Brain microvascular endothelial cell (primary cell): ENCODE measurements around the gene EBF3.

Experiments
- DNase-seq: peaks from one replicate; pipeline ENCODE4 v3.0.0-alpha.2; 2020
- H3K27ac ChIP-seq: fragments of 250-450 bp; sonication (Bioruptor Pico); 2 replicates; pipeline ENCODE4 v1.5.1; 2020; ENCODE audit warnings: mild to moderate bottlenecking, moderate library complexity
- H3K27me3 ChIP-seq: fragments of 250-450 bp; sonication (Bioruptor Pico); replicated peaks from 2 replicates; pipeline ENCODE4 v1.5.1; 2020; ENCODE audit warnings: mild to moderate bottlenecking
- H3K36me3 ChIP-seq: fragments of 250-450 bp; sonication (Bioruptor Pico); replicated peaks from 2 replicates; pipeline ENCODE4 v1.5.1; 2020; ENCODE audit warnings: mild to moderate bottlenecking
- H3K4me3 ChIP-seq: 2 replicates; pipeline ENCODE4 v1.5.1; 2011; ENCODE audit warnings: low read depth, mild to moderate bottlenecking, control low read depth, low read length, moderate library complexity
- CTCF ChIP-seq: IDR thresholded peaks from 2 replicates; pipeline ENCODE4 v1.5.1; 2011; ENCODE audit warnings: low read depth, mild to moderate bottlenecking, moderate library complexity, low read length, control low read depth, inconsistent platforms; ENCODE audit errors: missing control alignments
- in situ Hi-C: cut with HindIII; loops from 2 replicates; pipeline ENCODE4 v1.10.0; 2017; ENCODE audit warnings: low sequenced_read_pairs, low pct_ligation_motif_present

EBF3 gene, protein sequence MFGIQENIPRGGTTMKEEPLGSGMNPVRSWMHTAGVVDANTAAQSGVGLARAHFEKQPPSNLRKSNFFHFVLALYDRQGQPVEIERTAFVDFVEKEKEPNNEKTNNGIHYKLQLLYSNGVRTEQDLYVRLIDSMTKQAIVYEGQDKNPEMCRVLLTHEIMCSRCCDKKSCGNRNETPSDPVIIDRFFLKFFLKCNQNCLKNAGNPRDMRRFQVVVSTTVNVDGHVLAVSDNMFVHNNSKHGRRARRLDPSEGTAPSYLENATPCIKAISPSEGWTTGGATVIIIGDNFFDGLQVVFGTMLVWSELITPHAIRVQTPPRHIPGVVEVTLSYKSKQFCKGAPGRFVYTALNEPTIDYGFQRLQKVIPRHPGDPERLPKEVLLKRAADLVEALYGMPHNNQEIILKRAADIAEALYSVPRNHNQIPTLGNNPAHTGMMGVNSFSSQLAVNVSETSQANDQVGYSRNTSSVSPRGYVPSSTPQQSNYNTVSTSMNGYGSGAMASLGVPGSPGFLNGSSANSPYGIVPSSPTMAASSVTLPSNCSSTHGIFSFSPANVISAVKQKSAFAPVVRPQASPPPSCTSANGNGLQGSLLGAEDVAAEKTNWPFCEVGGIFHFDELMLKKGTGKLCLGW

DNA sequence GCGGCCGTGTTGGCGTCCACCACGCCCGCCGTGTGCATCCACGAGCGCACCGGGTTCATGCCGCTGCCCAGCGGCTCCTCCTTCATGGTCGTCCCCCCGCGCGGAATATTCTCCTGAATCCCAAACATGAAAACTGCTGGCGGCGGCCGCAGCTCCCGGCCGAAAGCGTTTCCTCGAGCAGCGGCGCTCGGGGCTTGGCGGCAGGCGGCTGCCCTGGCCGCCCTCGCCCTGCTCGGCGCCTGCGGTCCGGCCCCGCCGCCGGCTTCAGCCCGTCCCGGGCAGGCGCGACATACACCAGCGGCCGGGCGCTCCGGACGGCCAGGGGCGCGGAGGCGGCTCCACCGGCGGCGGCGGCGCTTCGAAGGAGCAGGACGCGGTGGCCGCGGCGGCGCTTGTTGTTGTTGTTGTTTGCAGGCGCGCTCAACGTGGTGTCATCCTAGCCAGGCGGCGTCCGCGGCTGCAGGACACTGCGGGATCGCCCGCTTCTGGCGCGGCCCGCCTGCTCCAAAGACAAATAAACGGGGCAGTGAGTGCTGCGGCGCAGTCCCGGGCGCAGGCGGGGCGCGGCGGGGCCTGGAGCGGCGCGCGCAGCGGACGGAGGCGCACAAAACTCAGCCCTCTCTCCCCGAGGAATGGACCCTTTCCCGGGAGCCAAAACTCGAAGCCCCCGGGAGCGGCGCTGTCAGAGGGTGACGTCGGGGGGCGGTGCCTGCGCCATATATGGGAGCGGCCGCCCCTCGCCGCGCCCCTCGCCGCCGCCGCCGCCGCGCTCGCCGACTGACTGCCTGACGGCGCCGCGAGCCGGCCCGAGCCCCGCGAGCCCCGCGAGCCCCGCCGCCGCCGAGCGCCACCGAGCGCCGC, at the start of gene EBF3:
TSS of gene EBF3 (minus strand) at position 634 of the 861 bp plus-strand sequence. CDS start at position 128, 506 bp downstream.
- TF ChIP-seq CTCF = no peak
- H3K27ac ChIP-seq = no peak within 1 kb of the TSS
- peak; percentile 18 for DNase-seq
- peak within 1 kb of the TSS; percentile 42 for H3K4me3 ChIP-seq
- H3K27me3 ChIP-seq = peaks cover 92% of the 10 kb centered on the region
- in situ Hi-C loops = no loop called here
- no peaks in the 10 kb centered on the region for H3K36me3 ChIP-seq

DNA sequence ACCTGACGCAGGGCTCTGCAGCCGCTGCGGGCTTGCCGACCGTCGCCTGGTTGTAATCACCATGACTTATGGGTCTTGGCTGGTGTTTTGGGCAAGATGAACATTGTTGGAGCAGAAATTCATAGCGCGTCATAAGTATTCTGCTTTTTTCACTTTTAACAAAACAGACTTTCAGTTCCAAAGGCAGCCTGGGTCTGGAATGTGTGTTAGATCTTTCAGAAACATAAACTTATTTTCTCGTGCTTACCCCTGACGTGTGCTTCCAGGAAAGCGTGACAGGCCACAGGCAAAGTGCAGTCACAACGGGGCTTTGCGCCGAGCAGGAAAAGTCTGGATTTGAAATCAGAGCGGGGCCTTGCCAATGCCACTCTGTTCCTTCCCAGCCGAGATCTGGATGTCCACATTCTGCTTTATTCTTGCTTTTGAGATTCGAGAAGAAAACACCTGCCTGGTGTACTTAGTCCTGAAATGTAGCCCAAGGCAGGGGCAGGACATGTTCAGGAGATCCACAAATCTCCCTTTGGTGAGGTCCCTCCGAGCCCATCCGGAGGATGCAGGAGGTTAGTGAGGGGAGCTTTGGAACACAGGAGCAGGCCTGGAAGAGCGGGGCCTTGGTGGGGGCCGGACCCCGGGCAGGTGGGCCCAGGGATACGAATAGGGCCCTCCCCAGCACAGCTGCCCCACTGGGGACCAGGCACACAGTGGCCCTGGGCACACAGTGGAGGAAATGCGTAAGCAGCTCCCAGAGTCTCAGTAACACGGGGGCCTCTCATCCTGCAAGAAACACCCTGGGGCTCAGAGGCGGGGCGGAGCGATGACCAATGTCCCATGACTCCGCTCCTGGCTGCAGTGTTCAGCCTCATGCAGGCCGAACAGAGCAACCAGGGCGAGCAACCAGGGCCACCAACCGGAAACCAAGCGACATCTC, 49.5 kb upstream of the EBF3 start:
- in situ Hi-C loops = no loop called here
- no peak overlapping the region for H3K4me3 ChIP-seq
- no peak for TF ChIP-seq CTCF
- no peaks in the 10 kb centered on the region for H3K27me3 ChIP-seq
- no peak for DNase-seq
- H3K27ac ChIP-seq = no peak overlapping the region
- H3K36me3 ChIP-seq = no peaks in the 10 kb centered on the region

- H3K4me3 ChIP-seq = no peak overlapping the region
- in situ Hi-C loops = no loop called here
- H3K27me3 ChIP-seq = no peaks in the 10 kb centered on the region
- no peaks in the 10 kb centered on the region for H3K36me3 ChIP-seq
- DNase-seq = no peak
- TF ChIP-seq CTCF = no peak
- H3K27ac ChIP-seq = no peak overlapping the region
These were observed 48.1 kb upstream of the EBF3 start for GRCh38 chr10:130012129-130012528.

GRCh38 chr10:130010653-130011052, 46.6 kb upstream of the EBF3 start:
- in situ Hi-C loops = no loop called here
- TF ChIP-seq CTCF = no peak
- no peak for DNase-seq
- no peak overlapping the region for H3K4me3 ChIP-seq
- no peak overlapping the region for H3K27ac ChIP-seq
- H3K36me3 ChIP-seq = no peaks in the 10 kb centered on the region
- no peaks in the 10 kb centered on the region for H3K27me3 ChIP-seq

DNA sequence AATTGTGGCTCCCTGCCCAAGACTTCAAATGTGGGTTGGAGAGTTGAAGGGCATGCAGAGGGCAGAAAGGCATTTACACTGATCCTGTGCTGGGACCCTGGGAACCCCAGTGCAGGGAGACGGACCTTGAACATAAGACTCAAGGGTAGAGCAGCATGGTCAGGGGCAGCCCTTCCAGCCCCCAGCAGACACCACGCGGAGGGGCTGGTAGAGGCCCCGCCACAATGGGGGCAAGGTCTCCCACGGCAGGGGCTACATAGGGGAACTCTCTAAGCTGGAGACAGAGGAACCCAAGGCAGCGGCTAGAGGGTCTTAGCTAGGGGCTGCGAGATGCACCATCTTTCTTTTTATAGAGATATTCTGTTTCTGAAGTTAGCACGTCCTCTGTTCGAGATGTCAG, 45.2 kb upstream of the EBF3 start:
- no peaks in the 10 kb centered on the region for H3K36me3 ChIP-seq
- no peak for DNase-seq
- no peak for TF ChIP-seq CTCF
- H3K27me3 ChIP-seq = no peaks in the 10 kb centered on the region
- in situ Hi-C loops = no loop called here
- H3K4me3 ChIP-seq = no peak overlapping the region
- H3K27ac ChIP-seq = no peak overlapping the region
